GM10266 (cell line): ENCODE measurements around the gene DLG2.

Experiments
- DNase-seq: peaks from one replicate; pipeline ENCODE4 v3.0.0; 2012; ENCODE audit errors: extremely low spot score
- CTCF ChIP-seq: IDR thresholded peaks from 2 replicates; pipeline ENCODE4 v1.5.1; 2012; ENCODE audit warnings: mild to moderate bottlenecking, low read depth; ENCODE audit not compliant: control insufficient read depth, insufficient read depth; ENCODE audit errors: missing control alignments

Gene DLG2

GRCh38 chr11:83764643-83765042 is 1862.5 kb downstream of the DLG2 start:
- no peak for TF ChIP-seq CTCF
- no peak for DNase-seq

- DNase-seq, result no peak
- no peak for TF ChIP-seq CTCF
Observed at GRCh38 chr11:83760932-83761331, 1866.2 kb downstream of the DLG2 start.

GRCh38 chr11:83759148-83759547 is 1868.0 kb downstream of the DLG2 start:
- DNase-seq, result no peak
- TF ChIP-seq CTCF, result no peak

- TF ChIP-seq CTCF, result no peak
- DNase-seq, result no peak
Observed at GRCh38 chr11:83751041-83751440, 1876.1 kb downstream of the DLG2 start.

GRCh38 chr11:83746921-83747585 is 1880.1 kb downstream of the DLG2 start:
- TF ChIP-seq CTCF, result no peak
- DNase-seq, result no peak

- TF ChIP-seq CTCF, result no peak
Observed at GRCh38 chr11:83744620-83745192, 1882.4 kb downstream of the DLG2 start.

GRCh38 chr11:83736684-83737083 is 1890.5 kb downstream of the DLG2 start:
- TF ChIP-seq CTCF, result no peak
- no peak for DNase-seq

More at GRCh38 chr11:83744620-83745192, 1882.4 kb downstream of the DLG2 start:
- no peak for DNase-seq
